LNCAP (cell line): Measurements from ENCODE around the gene NFE2L2.

Source experiments
- TF ChIP-seq, protein P1 (sequence below): fragments of 450-650 bp; IDR thresholded peaks from 2 replicates; pipeline ENCODE4 v1.5.1; 2017; ENCODE audit warnings: mild to moderate bottlenecking

Gene NFE2L2

GRCh38 chr2:177275040-177275742 lies 10.7 kb upstream of the NFE2L2 start:
- TF ChIP-seq, protein P1, sequence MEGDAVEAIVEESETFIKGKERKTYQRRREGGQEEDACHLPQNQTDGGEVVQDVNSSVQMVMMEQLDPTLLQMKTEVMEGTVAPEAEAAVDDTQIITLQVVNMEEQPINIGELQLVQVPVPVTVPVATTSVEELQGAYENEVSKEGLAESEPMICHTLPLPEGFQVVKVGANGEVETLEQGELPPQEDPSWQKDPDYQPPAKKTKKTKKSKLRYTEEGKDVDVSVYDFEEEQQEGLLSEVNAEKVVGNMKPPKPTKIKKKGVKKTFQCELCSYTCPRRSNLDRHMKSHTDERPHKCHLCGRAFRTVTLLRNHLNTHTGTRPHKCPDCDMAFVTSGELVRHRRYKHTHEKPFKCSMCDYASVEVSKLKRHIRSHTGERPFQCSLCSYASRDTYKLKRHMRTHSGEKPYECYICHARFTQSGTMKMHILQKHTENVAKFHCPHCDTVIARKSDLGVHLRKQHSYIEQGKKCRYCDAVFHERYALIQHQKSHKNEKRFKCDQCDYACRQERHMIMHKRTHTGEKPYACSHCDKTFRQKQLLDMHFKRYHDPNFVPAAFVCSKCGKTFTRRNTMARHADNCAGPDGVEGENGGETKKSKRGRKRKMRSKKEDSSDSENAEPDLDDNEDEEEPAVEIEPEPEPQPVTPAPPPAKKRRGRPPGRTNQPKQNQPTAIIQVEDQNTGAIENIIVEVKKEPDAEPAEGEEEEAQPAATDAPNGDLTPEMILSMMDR: no peak

DNA sequence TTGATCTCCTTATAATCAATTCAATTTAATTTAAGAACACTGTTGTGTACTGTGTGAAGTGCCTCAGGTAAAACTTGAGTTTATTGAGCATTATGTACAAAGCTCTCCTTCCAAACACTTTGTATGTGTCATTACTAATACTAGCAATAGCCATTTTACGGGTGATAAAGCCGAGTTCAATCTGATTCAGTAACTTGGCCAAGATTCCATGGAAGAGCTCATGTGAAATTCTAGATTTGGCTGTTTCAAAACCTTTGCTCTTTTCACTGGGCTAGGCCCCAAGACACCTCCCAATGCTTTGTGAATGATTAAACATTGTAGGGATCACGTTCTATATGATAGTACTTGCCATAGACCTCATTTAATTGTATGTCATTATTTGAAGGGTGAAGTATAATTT lies 8.9 kb upstream of the NFE2L2 start:
- TF ChIP-seq, protein P1: no peak

- TF ChIP-seq, protein P1: no peak
Observed at GRCh38 chr2:177272765-177273164, 8.2 kb upstream of the NFE2L2 start.

DNA sequence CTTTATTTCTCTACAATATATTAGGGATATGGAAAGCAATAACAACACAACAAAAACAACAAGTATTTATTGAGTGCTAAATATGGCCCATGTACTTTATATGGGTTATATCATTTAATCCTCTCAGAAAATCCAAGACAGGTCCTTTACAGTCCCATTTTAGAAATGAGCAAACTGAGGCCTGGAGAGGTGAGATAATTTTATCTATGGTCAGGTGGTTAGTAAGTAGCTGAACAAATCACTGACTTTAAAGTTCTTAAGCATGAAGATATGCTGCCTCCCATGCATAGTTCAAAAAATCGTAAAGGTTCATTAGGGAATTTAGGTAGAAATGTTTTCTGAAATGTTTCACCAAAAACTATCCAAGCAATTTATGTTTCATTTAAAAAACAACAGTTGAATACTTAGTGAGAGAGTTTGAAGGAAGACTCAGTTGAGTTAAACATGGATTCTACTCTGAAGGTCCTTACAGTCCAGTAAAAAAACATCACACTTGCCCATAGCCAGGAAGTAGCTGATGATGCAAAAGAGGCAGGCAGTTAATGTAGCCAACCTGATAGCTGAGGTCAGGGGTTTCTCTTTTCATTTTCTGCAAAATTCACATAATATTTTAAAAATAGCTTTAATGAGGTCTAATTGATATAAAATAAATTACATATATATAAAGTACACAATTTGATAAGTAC lies 7.6 kb upstream of the NFE2L2 start:
- TF ChIP-seq, protein P1: no peak

GRCh38 chr2:177270531-177270930 lies 6.0 kb upstream of the NFE2L2 start:
- TF ChIP-seq, protein P1: no peak

DNA sequence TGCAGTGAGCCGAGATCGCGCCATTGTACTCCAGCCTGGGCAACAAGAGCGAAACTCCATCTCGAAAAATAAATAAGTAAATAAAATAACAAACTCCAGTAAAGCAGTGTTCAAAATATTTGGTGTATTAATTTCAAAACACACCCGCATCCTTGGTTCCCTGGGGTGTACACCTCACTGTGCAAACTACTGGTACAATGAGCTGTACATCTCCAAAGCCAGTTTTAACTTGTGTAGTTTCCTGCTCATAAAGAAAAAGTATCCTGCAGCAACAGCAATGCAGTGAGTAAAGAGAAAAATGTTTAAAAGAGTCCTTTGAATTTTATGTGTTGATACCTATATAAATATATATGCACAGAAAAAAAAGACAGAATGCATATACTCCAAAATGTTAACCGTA lies 4.4 kb upstream of the NFE2L2 start:
- TF ChIP-seq, protein P1: no peak

- TF ChIP-seq, protein P1: no peak
Observed at GRCh38 chr2:177268187-177268871, 3.8 kb upstream of the NFE2L2 start.
